Lower leg skin (tissue), 4 donors: Measurements from ENCODE around the gene SFI1. TPM values are rescaled to one million over a fixed set of nuclear protein-coding genes. Genes with fewer than 3 reads are reported as not detected.

Experiments used
- DNase-seq, 2 donors: peaks; one replicate each; pipeline ENCODE4 v3.0.0-alpha.2; 2019; ENCODE audit warnings: low spot score in 2 of 2
- H3K4me3 ChIP-seq: fragments of 200-600 bp; sonication (generic); 2 replicates; pipeline ENCODE4 v1.5.1; 2017; ENCODE audit warnings: mild to moderate bottlenecking, low read depth; ENCODE audit not compliant: poor library complexity, severe bottlenecking
- CTCF ChIP-seq, 3 donors: fragments of 450-650 bp; IDR thresholded peaks; one replicate each; pipeline ENCODE4 v1.5.1; 2016; ENCODE audit warnings: antibody characterized with exemption in 3 of 3, mild to moderate bottlenecking in 3 of 3, moderate library complexity in 2 of 3
- POLR2A ChIP-seq, 2 donors: fragments of 450-650 bp; IDR thresholded peaks; one replicate each; pipeline ENCODE4 v1.6.1; 2016 to 2017; ENCODE audit warnings: antibody characterized with exemption in 2 of 2, mild to moderate bottlenecking in 1 of 2, moderate library complexity in 1 of 2
- WGBS, 2 donors: methylation state at CpG; one replicate each; pipeline ENCODE4 v1.1.5; 2018; 5-methylcytosine and 5-hydroxymethylcytosine counted together
- intact Hi-C: fragments of 100-400 bp; cut with DNase I; formaldehyde crosslinking; loops from one replicate; pipeline ENCODE4 v1.15.0; 2023; ENCODE audit warnings: low total_unique reads
- total RNA-seq, 4 donors: library from RNA; depleted of rRNA; stranded (reverse); fragments of >200 nt; gene quantifications; one replicate each; pipeline ENCODE4 v1.1.0, GENCODE V29; 2016

Gene SFI1
- total RNA-seq, 4 donors from 2014 or later, result 24.2 to 66.4 (median 32.2) TPM

- intact Hi-C loops, result no loop called here
- no peak for DNase-seq
- WGBS, 2 donors, result 84 to 88% methylated on average over 5 of the region's 5 CpGs
- no peak for TF ChIP-seq POLR2A (IDR thresholded peaks at IDR 0.05)
- TF ChIP-seq CTCF (IDR thresholded peaks at IDR 0.05), result no peak
- no peak overlapping the region for H3K4me3 ChIP-seq
Measured at GRCh38 chr22:31451709-31452571, 44.4 kb upstream of the SFI1 start.

- no peak for DNase-seq
- H3K4me3 ChIP-seq, result no peak overlapping the region
- WGBS, 2 donors, result 92 to 98% methylated on average over 3 of the region's 3 CpGs
- intact Hi-C loops, result no loop called here
- TF ChIP-seq CTCF (IDR thresholded peaks at IDR 0.05) (no peak), POLR2A (IDR thresholded peaks at IDR 0.05) (no peak)
Measured at GRCh38 chr22:31461699-31462098, 34.6 kb upstream of the SFI1 start.

GRCh38 chr22:31465307-31465706 is 31.0 kb upstream of the SFI1 start:
- no peak for TF ChIP-seq CTCF (IDR thresholded peaks at IDR 0.05)
- no peak for TF ChIP-seq POLR2A (IDR thresholded peaks at IDR 0.05)
- H3K4me3 ChIP-seq, result no peak overlapping the region
- 86 to 90% methylated on average over 2 of the region's 2 CpGs for WGBS, 2 donors
- intact Hi-C loops, result no loop called here
- DNase-seq, result no peak

DNA sequence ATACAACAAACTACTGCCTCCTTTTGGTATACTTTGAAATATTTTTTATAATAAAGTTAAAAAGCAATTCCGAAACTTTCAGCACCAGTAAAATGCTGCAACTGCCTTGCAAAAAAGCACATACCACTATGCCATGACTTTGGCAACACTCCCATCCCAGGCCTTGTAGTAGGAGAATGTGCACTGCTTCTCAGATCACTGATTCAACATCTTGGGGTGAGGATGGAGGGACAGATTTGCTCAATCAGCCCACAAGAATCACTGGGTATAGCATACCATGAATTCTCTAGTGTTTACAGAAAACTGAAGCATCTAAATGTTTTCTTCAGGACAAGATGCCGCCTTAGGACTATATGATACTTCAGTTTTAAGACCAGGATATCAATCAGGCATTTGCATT is 21.6 kb upstream of the SFI1 start:
- no peak overlapping the region for H3K4me3 ChIP-seq
- no peak for DNase-seq
- WGBS, 2 donors, result 94 to 97% methylated on average over 2 of the region's 2 CpGs
- TF ChIP-seq POLR2A (IDR thresholded peaks at IDR 0.05) (no peak), CTCF (IDR thresholded peaks at IDR 0.05) (no peak)
- intact Hi-C loops, result no loop called here

- no peak for DNase-seq
- no peak for TF ChIP-seq POLR2A (IDR thresholded peaks at IDR 0.05)
- TF ChIP-seq CTCF (IDR thresholded peaks at IDR 0.05), result no peak
- 94 to 98% methylated on average over 3 of the region's 3 CpGs for WGBS, 2 donors
- intact Hi-C loops, result no loop called here
- no peak overlapping the region for H3K4me3 ChIP-seq
Measured at GRCh38 chr22:31475800-31476199, 20.5 kb upstream of the SFI1 start.

- WGBS, 2 donors, result 91% methylated on average over 4 of the region's 4 CpGs
Measured at GRCh38 chr22:31477329-31477728, 19.0 kb upstream of the SFI1 start.

More at GRCh38 chr22:31477329-31477728, 19.0 kb upstream of the SFI1 start:
- DNase-seq, result no peak
- no peak for TF ChIP-seq POLR2A (IDR thresholded peaks at IDR 0.05)
- no peak for TF ChIP-seq CTCF (IDR thresholded peaks at IDR 0.05)
- intact Hi-C loops, result no loop called here
- H3K4me3 ChIP-seq, result no peak overlapping the region
